Measurements from ENCODE around the gene TMC5.
"Not testable (repeated sequence)": the region's sequence is repeated elsewhere in the genome, so short reads cannot be mapped to it uniquely, and the experiment has no call there.

The TMC5 gene
- 0 to 0.17 (median 0.09) reads per million in 3 donors for total RNA-seq

DNA sequence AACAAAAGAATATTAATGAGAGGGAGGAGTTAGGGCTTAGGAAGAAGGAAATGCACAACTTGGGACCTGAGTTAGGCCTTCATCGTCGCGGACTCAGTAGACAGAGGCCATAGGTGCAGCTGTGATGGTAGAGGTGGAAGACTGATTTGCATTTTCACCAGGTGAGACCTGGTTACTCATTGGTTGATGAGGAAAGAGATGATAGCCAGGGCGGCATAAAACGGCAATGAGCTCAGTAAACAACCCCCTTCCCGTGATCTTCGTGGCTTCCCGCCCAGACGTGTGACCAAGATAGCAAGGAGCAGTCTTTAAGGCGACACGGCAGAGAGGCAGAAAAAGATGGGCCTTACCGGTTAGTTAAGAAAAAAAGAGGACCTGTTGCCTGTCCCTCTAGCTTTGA, at the start of gene TMC5:
TSS of gene TMC5 (plus strand) at position 244 of the 400 bp plus-strand sequence. CDS start 22,156 bp downstream, outside the sequence.
- Histone ChIP-seq H3K9me3 (ENCODE audit: control insufficient read depth, low read length) (no peaks in the 10 kb centered on the region), H3K4me1 (ENCODE audit: control insufficient read depth, insufficient read depth, low read length, poor library complexity, severe bottlenecking) (no peaks in the 10 kb centered on the region), H3K27me3 (replicated peaks; ENCODE audit: control insufficient read depth, insufficient read depth, low read length, poor library complexity, severe bottlenecking) (no peaks in the 10 kb centered on the region), H3K36me3 (ENCODE audit: control insufficient read depth, insufficient read depth, low read length) (no peaks in the 10 kb centered on the region), H3K4me3 (ENCODE audit: insufficient read depth, low read depth, low read length, poor library complexity, severe bottlenecking) (no peak within 1 kb of the TSS), H3K27ac (ENCODE audit: insufficient read depth, low read length, poor library complexity, severe bottlenecking) (no peak within 1 kb of the TSS)
- DNase-seq, result no peak

DNA sequence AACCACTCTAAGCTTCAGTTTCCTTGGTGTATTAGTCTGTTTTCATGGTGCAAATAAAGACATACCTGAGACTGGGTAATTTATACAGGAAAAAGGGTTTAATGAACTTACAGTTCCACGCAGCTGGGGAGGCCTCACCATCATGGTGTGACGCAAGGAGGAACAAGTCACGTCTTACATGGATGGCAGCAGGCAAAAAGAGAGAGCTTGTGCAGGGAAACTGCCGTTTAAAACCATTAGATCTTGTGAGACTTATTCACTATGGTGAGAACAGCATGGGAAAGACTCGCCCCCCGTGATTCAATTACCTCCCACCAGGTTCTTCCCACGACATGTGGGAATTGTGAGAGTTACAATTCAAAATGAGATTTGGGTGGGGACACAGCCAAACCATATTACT, 45.1 kb upstream of the TMC5 start:
- not testable (repeated sequence) for H3K36me3 ChIP-seq (ENCODE audit: control insufficient read depth, insufficient read depth, low read length); DNase-seq; H3K9me3 ChIP-seq (ENCODE audit: control insufficient read depth, low read length); H3K27me3 ChIP-seq (replicated peaks; ENCODE audit: control insufficient read depth, insufficient read depth, low read length, poor library complexity, severe bottlenecking); H3K27ac ChIP-seq (ENCODE audit: insufficient read depth, low read length, poor library complexity, severe bottlenecking); H3K4me3 ChIP-seq (ENCODE audit: insufficient read depth, low read depth, low read length, poor library complexity, severe bottlenecking); H3K4me1 ChIP-seq (ENCODE audit: control insufficient read depth, insufficient read depth, low read length, poor library complexity, severe bottlenecking)

DNA sequence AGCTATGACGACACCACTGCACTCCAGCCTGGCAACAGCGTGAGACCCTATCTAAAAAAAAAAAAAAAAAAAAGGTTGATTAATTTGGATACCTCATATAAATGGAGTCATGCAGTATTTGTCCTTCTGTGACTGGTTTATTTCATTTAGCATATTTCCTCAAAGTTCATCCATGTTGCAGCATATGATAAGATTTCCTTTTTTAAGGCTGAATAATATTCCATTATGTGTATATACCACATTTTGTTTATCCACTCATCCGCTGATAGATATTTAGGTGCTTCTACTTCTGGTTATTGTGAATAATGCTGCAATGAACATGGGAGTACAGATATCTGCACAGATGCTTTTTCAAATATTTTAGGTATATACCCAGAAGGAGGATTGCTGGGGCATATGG, 43.3 kb upstream of the TMC5 start:
- Histone ChIP-seq H3K27ac (ENCODE audit: insufficient read depth, low read length, poor library complexity, severe bottlenecking) (no peak overlapping the region), H3K4me3 (ENCODE audit: insufficient read depth, low read depth, low read length, poor library complexity, severe bottlenecking) (no peak overlapping the region), H3K9me3 (ENCODE audit: control insufficient read depth, low read length) (no peaks in the 10 kb centered on the region), H3K4me1 (ENCODE audit: control insufficient read depth, insufficient read depth, low read length, poor library complexity, severe bottlenecking) (no peaks in the 10 kb centered on the region), H3K36me3 (ENCODE audit: control insufficient read depth, insufficient read depth, low read length) (no peaks in the 10 kb centered on the region), H3K27me3 (replicated peaks; ENCODE audit: control insufficient read depth, insufficient read depth, low read length, poor library complexity, severe bottlenecking) (no peaks in the 10 kb centered on the region)
- DNase-seq, result no peak

DNA sequence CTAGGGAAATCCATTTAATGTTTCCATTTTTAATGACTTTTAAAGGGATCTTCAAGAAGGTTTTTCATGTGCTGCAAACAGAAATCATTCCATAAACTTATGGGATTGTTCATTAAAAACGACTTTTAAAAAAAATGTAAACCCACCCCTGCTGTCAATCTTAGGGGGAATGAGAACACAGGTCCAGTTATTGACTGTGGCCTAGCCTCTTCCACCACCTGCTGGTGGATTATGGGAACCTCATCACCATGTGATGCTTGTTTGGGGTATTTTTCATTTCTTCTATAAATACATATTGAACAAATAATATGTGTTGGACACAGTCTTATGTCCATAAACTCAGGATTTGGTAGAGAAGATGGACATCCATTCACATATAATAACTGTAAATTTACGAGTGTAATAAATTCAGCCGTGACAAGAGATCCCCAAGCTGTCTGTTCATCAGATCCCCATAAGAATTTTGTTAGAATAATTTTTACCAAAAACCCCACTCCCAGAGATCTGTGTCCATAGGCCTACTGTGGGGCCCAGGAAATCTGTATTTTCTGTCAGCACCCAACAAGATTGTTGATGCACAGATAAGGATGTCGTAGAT, 42.0 kb upstream of the TMC5 start:
- no peaks in the 10 kb centered on the region for H3K36me3 ChIP-seq (ENCODE audit: control insufficient read depth, insufficient read depth, low read length)
- H3K27me3 ChIP-seq (replicated peaks; ENCODE audit: control insufficient read depth, insufficient read depth, low read length, poor library complexity, severe bottlenecking), result no peaks in the 10 kb centered on the region
- no peaks in the 10 kb centered on the region for H3K4me1 ChIP-seq (ENCODE audit: control insufficient read depth, insufficient read depth, low read length, poor library complexity, severe bottlenecking)
- H3K4me3 ChIP-seq (ENCODE audit: insufficient read depth, low read depth, low read length, poor library complexity, severe bottlenecking), result no peak overlapping the region
- H3K27ac ChIP-seq (ENCODE audit: insufficient read depth, low read length, poor library complexity, severe bottlenecking), result no peak overlapping the region
- H3K9me3 ChIP-seq (ENCODE audit: control insufficient read depth, low read length), result no peaks in the 10 kb centered on the region
- DNase-seq, result peak in 1 of 3 donors; percentile 2

DNA sequence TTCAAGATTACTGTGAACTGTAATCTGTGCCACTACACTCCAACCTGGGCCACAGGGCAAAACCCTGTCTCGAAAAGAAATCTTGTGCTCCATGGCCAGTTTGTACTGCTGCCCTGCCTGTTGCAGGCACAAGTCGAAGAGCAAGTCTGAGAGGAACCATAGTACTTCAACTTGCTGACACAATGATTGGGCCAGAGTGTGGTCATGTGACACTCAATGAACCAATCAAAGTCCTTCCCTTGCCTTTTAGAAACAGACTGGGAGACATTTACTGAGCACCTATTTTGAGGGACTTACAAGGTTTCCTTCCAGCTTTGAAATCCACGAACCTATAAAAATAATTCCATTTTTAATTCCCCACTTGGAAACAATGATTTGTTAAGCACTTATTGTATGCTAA, 39.8 kb upstream of the TMC5 start:
- no peak for DNase-seq
- Histone ChIP-seq H3K9me3 (ENCODE audit: control insufficient read depth, low read length) (no peaks in the 10 kb centered on the region), H3K4me1 (ENCODE audit: control insufficient read depth, insufficient read depth, low read length, poor library complexity, severe bottlenecking) (no peaks in the 10 kb centered on the region), H3K36me3 (ENCODE audit: control insufficient read depth, insufficient read depth, low read length) (no peaks in the 10 kb centered on the region), H3K27ac (ENCODE audit: insufficient read depth, low read length, poor library complexity, severe bottlenecking) (no peak overlapping the region), H3K27me3 (replicated peaks; ENCODE audit: control insufficient read depth, insufficient read depth, low read length, poor library complexity, severe bottlenecking) (no peaks in the 10 kb centered on the region), H3K4me3 (ENCODE audit: insufficient read depth, low read depth, low read length, poor library complexity, severe bottlenecking) (no peak overlapping the region)

DNA sequence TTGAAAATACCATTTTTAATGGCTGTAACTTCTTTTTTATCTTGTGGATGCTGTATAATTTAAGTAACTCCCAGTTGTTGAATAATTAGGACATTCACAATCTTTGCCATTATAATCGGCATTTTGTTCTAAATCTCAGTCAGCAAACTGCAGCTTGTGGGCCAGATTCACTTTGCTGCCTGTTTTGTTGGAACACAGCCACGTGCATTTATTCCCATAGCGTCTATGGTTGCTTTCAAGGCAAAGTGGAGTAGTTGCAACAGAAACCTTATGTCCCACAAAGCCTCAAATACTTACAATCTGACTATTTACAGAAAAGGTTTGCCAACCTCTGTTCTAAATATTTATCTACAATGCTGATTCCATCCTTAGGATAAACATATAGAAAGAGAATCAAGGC, 39.2 kb upstream of the TMC5 start:
- Histone ChIP-seq H3K4me1 (ENCODE audit: control insufficient read depth, insufficient read depth, low read length, poor library complexity, severe bottlenecking) (no peaks in the 10 kb centered on the region), H3K9me3 (ENCODE audit: control insufficient read depth, low read length) (no peaks in the 10 kb centered on the region)

DNA sequence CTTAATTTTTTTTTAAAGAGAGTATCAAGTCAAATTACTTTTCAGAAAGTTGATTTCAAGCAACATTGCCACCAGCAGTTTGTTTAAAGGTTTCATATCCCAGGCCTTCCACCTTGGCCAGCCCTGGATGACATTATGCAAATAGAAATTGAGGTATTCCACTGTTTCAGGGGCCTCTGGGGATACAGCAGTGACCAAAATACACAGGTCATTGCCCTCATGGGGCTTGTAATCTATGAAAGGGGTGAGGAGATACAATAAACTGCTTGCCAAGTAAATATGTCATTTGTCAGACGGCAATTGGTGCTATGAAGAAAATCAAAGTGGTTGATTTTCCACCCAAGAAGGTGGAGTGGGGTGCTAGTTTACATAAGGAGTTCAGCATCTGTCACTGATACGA, 37.8 kb upstream of the TMC5 start:
- Histone ChIP-seq H3K9me3 (ENCODE audit: control insufficient read depth, low read length) (no peaks in the 10 kb centered on the region), H3K4me1 (ENCODE audit: control insufficient read depth, insufficient read depth, low read length, poor library complexity, severe bottlenecking) (peaks cover 4% of the 10 kb centered on the region)

More for the DNA sequence above, 39.2 kb upstream of the TMC5 start:
- Histone ChIP-seq H3K36me3 (ENCODE audit: control insufficient read depth, insufficient read depth, low read length) (no peaks in the 10 kb centered on the region), H3K27ac (ENCODE audit: insufficient read depth, low read length, poor library complexity, severe bottlenecking) (no peak overlapping the region), H3K4me3 (ENCODE audit: insufficient read depth, low read depth, low read length, poor library complexity, severe bottlenecking) (no peak overlapping the region), H3K27me3 (replicated peaks; ENCODE audit: control insufficient read depth, insufficient read depth, low read length, poor library complexity, severe bottlenecking) (no peaks in the 10 kb centered on the region)
- no peak for DNase-seq

DNA sequence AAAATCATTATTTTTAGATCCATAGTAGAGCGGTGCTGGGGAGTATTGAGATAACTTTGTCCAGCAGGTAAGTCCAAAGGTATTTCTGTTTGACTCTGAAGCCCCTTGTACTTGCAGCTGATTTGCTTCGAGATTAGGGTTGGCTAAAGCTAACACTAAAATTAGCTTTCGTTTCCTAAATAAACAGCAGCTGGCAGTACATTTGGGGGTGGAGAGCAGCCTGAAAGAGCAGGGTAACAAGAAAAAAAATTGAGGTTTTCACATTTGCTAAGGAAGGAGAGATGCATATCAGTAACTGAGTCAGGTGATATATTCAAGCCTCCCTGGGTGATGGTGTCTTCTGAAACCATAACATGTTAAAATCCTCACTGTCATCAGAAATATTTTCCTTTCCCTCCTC, 37.4 kb upstream of the TMC5 start:
- no peak for DNase-seq
- Histone ChIP-seq H3K27ac (ENCODE audit: insufficient read depth, low read length, poor library complexity, severe bottlenecking) (no peak overlapping the region), H3K4me1 (ENCODE audit: control insufficient read depth, insufficient read depth, low read length, poor library complexity, severe bottlenecking) (peaks cover 4% of the 10 kb centered on the region), H3K4me3 (ENCODE audit: insufficient read depth, low read depth, low read length, poor library complexity, severe bottlenecking) (no peak overlapping the region), H3K36me3 (ENCODE audit: control insufficient read depth, insufficient read depth, low read length) (no peaks in the 10 kb centered on the region), H3K27me3 (replicated peaks; ENCODE audit: control insufficient read depth, insufficient read depth, low read length, poor library complexity, severe bottlenecking) (no peaks in the 10 kb centered on the region), H3K9me3 (ENCODE audit: control insufficient read depth, low read length) (no peaks in the 10 kb centered on the region)

More for the DNA sequence above, 37.8 kb upstream of the TMC5 start:
- Histone ChIP-seq H3K36me3 (ENCODE audit: control insufficient read depth, insufficient read depth, low read length) (no peaks in the 10 kb centered on the region), H3K4me3 (ENCODE audit: insufficient read depth, low read depth, low read length, poor library complexity, severe bottlenecking) (no peak overlapping the region), H3K27me3 (replicated peaks; ENCODE audit: control insufficient read depth, insufficient read depth, low read length, poor library complexity, severe bottlenecking) (no peaks in the 10 kb centered on the region), H3K27ac (ENCODE audit: insufficient read depth, low read length, poor library complexity, severe bottlenecking) (no peak overlapping the region)
- DNase-seq, result no peak

DNA sequence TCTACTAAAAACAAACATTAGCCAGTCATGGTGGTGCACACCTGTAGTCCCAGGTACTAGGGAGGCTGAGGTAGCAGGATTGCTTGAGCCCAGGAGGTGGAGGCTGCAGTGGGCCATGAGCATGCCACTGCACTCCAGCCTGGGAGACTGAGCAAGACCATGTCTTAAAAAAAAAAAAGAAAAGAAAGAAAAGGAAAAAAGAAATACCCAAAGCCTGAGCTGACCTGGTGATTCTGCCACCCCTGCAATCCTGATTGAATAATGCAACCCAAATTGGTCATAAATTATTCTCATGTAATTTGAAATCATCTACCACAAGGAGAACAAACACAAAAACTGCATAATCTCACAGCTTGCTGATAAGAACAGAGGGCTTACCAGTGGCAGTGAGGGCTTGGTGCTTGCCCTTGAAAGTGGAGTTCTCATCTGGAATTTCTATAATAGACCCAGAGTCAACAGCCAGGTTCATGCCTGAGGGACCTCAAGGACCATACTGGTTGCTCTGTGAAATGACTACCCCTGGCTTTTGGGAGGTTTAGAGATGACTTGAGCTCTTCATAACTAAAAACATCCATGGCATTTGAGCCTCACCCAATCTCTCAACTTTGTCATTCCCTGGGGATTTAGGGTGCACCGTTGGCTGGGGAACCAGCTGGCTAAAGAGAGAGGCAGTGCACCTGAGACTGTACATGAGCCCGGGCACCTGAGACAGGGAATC, 35.4 kb upstream of the TMC5 start:
- Histone ChIP-seq H3K36me3 (ENCODE audit: control insufficient read depth, insufficient read depth, low read length) (no peaks in the 10 kb centered on the region), H3K27me3 (replicated peaks; ENCODE audit: control insufficient read depth, insufficient read depth, low read length, poor library complexity, severe bottlenecking) (no peaks in the 10 kb centered on the region), H3K9me3 (ENCODE audit: control insufficient read depth, low read length) (no peaks in the 10 kb centered on the region), H3K4me3 (ENCODE audit: insufficient read depth, low read depth, low read length, poor library complexity, severe bottlenecking) (no peak overlapping the region), H3K4me1 (ENCODE audit: control insufficient read depth, insufficient read depth, low read length, poor library complexity, severe bottlenecking) (peaks cover 4% of the 10 kb centered on the region), H3K27ac (ENCODE audit: insufficient read depth, low read length, poor library complexity, severe bottlenecking) (no peak overlapping the region)
- no peak for DNase-seq

Measured in effector memory CD4-positive, alpha-beta T cell (primary cell).